GM18873 (cell line): ENCODE measurements around the gene SNRPB2.

ENCODE experiments used
- ATAC-seq: cut with Tn5 transposase; IDR thresholded peaks from one replicate; pipeline ENCODE4 v1.9.1; 2021; ENCODE audit warnings: mild to moderate bottlenecking, moderate library complexity, moderate number of reproducible peaks; ENCODE audit not compliant: unreplicated experiment, low FRiP score

Gene SNRPB2

DNA sequence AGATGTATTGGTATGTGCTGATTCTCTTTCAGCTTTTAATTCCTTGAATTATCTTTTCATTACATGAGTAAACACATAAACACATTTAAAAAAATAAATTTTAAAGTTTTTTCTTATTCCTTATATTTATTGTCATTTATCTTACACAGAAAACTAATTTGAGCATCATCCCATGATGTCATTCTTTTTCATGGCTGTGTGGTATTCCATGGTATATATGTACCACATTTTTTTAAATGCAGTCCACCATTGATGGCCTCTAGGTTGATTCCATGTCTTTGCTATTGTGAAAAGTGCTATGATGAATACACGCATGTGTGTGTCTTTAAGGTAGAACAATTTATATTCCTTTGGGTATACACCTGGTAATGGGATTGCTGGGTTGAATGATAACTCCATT is 51.7 kb downstream of the SNRPB2 start:
- ATAC-seq = no peak

DNA sequence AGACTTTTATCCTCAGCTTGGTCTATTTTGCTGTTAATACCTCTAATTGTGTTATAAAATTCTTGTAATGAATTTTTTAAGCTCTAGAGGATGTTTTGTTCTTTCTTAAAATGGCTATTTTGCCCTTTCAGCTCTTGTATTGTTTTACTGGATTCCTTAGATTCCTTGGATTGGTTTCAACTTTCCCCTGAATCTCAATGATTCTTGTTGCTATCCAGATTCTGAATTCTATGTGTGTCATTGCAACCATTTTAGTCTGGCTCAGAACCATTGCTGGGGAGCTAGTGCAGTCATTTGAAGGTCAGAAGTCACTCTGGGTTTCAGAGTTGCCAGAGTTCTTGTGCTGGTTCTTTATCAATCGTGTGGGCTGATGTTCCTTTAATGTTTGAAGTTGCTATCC is 55.4 kb downstream of the SNRPB2 start:
- no peak for ATAC-seq
